Measurements from ENCODE around the gene KMT5B.

DNA sequence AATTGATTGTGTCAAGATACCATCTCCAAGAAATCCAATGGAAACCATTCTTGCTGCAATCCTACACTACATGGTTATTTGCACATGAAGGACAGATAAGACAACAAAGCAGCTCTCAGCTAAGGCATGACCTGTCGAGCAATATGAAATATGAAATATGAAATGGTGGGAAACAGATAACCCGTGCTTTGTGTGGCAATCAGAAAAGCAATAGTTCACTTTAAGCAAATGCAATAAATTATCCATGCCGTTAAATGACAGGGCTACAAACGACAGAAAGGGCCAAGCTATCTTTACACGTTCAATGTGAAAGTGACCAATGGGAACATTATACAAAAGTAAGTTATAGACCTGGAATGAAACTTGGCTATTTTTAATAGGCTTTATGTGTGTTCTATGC is 35.2 kb downstream of the KMT5B start:
- TF ChIP-seq CTCF (IDR thresholded peaks at IDR 0.05; ENCODE audit: low read length) (no peak), EZH2 (IDR thresholded peaks at IDR 0.05; ENCODE audit: borderline replicate concordance, low read length) (no peak)

Measured in OCI-LY1 (cell line).